Posterior cingulate gyrus (tissue), 11 donors: Measurements from ENCODE around the gene LRRC8C.
"Not testable (repeated sequence)": the region's sequence is repeated elsewhere in the genome, so short reads cannot be mapped to it uniquely, and the experiment has no call there.

Source experiments
- DNase-seq, 10 donors: peaks; one replicate each; pipeline versions ENCODE4 v3.0.0 to v3.0.0-alpha.2; 2020 to 2021; ENCODE audit warnings: mixed read lengths in 3 of 10
- intact Hi-C: fragments of 100-400 bp; cut with DNase I; formaldehyde crosslinking; loops from one replicate; pipeline ENCODE4 v1.15.1; 2023

LRRC8C gene

GRCh38 chr1:89698624-89699023 is 65.7 kb downstream of the LRRC8C start:
- DNase-seq, result no peak
- intact Hi-C loops, result loop anchor here (10.0 kb wide), 1 partner anchor 64 kb away; the partner anchor contains the start of gene LRRC8C

DNA sequence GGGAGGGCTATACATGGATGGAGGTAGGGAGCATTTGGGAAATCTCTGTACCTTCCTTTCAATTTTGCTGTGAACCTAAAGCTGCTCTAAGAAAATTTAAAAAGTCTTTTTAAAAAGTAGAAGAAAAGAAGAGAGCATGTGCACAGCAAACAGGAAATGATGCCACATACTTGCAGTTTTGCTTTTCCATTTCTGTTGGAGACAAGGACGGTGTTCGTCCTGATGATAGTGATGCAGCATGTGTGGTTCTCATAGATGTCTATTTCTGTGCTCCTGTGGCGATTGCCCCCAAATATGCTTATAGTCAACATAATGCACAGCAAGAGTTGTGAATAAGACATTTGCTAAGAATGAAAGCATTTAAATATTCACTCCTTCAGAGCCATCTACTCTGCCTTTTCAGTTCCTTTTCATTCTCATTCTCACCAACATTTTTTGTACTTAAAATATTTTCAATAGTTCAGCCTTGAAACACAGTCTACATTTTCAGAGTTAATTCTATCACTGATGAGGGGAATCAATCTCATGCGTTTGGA is 66.6 kb downstream of the LRRC8C start:
- DNase-seq, result no peak
- intact Hi-C loops, result loop anchor here (10.0 kb wide), 1 partner anchor 65 kb away; the partner anchor contains the start of gene LRRC8C

GRCh38 chr1:89701746-89702241 is 68.9 kb downstream of the LRRC8C start:
- intact Hi-C loops, result no loop called here
- no peak for DNase-seq

DNA sequence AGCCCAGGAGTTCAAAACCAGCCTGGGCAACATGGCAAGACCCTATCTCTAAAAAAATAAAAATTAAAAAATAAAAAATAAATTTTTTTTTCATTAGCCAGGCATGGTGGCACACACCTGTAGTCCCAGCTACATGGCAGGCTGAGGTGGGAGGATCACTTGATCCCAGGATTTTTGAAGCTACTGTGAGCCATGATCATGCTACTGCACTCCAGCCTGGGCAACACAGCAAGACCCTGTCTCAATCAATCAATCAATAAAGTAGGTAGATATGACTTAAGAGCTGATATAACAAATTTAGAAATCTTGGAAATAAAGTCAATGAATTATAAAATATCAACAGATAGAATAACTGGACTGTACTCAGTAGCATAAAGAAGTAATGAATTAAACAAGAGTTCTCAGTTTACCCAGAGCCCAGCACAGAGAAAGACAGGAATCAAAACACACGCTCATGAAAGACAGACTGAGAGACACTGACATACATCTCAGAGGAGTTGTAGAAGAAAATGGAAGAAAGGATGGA is 69.7 kb downstream of the LRRC8C start:
- intact Hi-C loops, result no loop called here
- no peak for DNase-seq

- DNase-seq, result no peak
- intact Hi-C loops, result no loop called here
Observed at GRCh38 chr1:89703469-89703868, 70.5 kb downstream of the LRRC8C start.

- intact Hi-C loops, result no loop called here
- DNase-seq, result no peak
Observed at GRCh38 chr1:89704014-89704413, 71.1 kb downstream of the LRRC8C start.

DNA sequence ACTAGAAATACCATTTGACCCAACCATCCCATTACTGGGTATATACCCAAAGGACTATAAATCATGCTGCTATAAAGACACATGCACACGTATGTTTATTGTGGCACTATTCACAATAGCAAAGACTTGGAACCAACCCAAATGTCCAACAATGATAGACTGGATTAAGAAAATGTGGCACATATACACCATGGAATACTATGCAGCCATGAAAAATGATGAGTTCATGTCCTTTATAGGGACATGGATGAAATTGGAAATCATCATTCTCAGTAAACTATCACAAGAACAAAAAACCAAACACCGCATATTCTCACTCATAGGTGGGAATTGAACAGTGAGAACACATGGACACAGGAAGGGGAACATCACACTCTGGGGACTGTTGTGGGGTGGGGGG is 72.0 kb downstream of the LRRC8C start:
- DNase-seq, intact Hi-C loops: not testable (repeated sequence)

DNA sequence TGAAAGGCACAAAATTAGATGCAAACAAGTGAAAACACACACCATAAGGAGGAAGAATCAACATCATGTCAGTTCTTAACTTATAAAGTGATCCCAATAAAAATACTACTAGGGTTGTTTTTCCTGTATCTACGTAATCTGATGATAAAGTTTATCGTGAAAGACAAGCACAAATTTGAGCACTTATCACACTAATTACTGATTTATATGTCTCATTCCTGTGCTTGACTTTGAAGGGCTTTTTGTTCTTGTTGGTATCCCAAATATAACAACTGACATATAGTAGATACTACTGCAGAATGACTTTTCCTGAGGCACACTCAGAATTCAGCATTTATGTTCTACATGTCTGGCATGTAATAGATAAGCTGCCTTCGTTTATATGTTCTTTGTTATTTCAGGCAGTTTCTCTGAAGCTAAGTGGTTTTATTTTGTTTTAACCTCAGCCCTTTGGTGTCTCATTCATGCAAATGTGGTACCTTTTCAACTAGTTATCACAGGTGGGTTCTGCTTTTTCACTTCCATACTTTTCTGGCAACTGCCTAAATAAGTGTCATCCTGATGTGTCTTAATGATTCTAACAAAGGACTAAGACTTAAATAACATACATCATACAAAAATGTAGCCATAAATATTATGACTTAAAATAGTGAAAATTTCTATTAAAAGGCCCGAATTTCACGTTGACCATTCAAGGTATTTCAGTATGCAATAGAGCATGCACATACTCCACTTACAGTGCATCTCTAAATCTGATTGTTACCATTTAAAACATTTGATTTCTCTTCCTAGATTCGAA is 73.2 kb downstream of the LRRC8C start:
- intact Hi-C loops, result no loop called here
- no peak for DNase-seq

DNA sequence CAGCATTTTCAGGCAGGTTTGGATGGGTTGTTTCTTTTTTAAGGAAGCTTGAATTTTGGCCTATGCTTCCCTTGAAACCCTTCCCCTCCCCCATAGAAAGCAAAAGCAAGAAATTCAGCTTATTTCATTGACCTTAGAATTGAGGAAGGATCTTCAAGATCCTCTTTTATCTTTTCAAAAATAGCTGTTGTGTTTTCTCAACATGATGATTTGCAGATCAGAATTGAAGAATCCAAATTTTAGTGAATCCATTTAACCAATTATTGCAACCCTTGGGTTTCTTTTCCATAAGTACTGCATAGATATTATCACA is 73.7 kb downstream of the LRRC8C start:
- intact Hi-C loops, result no loop called here
- DNase-seq, result no peak

DNA sequence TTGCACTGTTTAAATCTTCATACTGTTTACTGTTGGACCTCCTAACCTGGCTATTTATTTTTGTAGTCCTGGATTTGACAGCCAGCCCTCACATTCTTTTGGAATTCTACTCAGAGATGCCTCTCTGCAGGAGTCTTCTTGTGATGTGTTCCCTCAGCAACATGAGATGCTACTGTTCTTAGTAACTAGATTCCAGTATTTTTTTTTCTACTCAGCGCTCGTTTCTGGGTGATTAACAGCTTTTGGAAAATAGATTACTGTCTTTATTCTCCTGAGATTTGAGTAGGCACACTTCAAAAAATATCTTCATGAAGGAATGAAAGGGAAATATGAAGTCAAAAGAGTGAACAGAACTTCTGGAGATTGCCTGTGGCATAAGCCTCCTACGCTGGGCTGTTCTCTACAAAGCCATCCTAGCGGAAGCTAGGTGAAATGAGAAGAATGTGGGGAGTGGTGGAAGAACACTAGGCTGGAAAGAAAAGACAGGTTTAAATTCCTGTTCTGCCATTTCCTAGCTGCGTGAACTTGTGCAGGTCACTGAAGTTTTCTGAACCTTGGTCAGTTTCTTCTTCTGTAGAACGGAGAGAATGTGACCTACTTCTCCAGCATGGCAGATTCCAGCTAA is 75.9 kb downstream of the LRRC8C start:
- intact Hi-C loops, result no loop called here
- DNase-seq, result no peak

- no peak for DNase-seq
- intact Hi-C loops, result no loop called here
Observed at GRCh38 chr1:89710498-89711139, 77.7 kb downstream of the LRRC8C start.

DNA sequence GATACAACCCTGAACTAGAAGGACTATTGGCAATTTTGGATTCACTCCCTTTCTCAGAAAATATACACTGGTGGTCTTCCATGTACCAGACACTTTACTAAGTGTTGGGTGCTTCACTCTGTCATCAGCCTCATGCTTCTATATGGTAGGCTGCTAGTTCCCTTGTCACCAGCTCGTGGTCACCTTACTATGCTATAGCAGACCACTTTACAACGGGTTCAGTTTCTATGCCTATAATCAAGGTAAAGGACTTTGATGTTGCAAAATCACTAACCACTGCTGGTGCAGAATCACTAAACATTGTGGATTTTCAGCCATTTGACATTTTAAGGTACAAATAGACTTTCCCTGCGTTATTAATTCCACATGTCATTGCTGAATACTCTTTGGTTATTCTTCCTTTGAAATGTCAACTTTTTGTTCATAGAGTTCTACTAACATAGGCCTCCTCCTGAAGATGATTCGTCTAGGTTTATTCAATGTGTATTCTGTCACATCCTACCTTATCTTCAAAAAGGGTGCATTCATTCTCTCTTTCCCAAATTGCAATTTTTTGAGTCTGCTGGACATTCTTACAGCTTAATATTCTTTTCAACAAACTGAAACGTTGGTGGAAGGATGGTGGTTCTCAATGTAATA is 78.3 kb downstream of the LRRC8C start:
- intact Hi-C loops, result no loop called here
- DNase-seq, result no peak

GRCh38 chr1:89712420-89712819 is 79.5 kb downstream of the LRRC8C start:
- intact Hi-C loops, result no loop called here
- DNase-seq, result no peak

GRCh38 chr1:89715677-89716076 is 82.8 kb downstream of the LRRC8C start:
- no peak for DNase-seq
- intact Hi-C loops, result no loop called here

DNA sequence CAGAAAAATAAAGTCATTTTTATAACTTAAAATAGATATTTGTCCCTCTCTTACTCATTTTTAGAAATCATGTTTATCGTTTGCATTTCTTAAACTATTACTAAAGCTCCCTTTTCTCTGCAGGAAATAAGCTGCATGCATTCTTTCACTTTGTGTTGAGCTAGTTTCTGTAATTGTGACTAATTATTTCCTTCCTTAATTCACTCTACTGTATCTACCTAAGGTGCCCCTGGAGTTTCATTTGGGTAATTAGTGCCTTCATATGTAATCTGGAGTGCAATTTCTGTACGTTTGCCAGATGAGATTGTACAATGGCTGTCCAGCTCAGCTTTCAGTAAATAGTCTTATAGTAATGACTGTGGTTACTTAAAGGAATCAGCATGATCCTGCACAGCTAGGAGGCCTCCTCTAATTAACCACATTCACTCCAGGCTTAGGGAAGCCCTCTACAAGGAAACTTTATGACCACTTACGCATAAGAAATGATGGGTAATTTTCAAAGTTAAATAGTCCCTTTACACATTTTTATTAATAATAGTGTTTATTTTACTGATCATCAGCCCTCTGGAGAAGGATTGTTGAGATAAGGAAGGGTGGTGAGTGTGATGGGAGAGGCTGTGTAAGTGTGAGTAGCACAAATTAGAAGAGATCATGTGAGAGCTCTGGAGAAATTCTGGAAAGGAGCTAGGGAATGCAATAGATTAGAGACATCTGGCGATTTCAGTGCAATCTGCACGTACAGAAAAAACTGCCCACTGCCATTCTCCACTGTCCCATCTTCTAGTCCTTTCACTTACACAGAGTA is 86.8 kb downstream of the LRRC8C start:
- DNase-seq, result no peak

DNA sequence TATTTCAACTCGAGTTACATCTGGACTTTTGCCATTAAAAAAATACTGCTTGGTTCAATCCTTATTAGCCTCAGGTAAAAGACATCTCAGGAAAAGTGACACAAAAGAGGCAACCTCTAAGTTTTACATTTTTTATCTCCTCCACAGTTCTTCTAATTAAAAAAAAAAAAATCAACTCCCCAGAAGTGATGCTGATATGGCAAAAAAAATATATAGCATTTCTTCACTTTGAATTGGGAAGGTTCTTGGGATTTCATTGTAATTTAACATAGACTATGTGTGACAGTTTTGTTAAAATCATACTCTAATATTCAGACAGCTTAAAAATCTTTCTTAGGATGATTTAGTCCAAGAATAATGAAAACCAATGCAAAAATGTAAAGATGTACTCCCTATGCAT is 87.9 kb downstream of the LRRC8C start:
- intact Hi-C loops, result no loop called here
- no peak for DNase-seq

More for the DNA sequence above, 86.8 kb downstream of the LRRC8C start:
- intact Hi-C loops, result no loop called here

DNA sequence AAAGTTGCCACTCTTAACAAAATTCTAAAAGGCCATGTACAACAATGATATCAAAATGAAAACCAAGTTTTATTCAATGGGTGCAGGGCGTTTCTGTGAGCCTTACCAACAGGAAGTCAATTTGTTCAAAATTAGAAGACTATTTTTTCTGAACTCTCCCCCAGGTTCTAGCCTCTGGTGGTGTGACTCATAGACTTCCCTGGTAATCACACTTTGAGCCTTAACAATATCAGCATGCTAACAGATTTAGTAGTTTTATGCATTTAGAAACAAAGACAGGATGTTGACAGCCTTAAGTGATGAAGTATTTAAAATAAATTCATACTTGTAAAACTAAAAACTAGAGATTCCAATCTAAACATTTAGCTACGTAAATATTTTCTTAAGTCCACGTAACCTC is 88.4 kb downstream of the LRRC8C start:
- intact Hi-C loops, result no loop called here
- DNase-seq, result no peak

DNA sequence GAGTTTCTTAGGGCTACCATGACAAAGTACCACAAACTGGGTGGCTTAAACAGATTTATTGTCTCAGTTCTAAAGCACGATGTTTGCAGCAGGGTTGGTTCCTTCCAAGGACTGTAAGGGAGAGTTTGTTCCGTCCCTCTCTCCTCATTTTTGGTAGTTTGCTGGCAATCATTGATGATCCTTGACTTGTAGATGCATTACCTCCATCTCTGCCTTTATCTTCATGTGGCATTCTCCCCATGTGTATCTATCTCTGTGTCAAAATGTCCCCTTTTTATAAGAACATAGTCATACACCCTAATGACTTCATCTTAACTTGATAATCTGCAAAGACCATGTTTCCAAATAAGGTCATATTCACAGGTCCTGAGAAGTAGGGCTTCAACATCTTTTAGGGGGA is 90.2 kb downstream of the LRRC8C start:
- intact Hi-C loops, result no loop called here

DNA sequence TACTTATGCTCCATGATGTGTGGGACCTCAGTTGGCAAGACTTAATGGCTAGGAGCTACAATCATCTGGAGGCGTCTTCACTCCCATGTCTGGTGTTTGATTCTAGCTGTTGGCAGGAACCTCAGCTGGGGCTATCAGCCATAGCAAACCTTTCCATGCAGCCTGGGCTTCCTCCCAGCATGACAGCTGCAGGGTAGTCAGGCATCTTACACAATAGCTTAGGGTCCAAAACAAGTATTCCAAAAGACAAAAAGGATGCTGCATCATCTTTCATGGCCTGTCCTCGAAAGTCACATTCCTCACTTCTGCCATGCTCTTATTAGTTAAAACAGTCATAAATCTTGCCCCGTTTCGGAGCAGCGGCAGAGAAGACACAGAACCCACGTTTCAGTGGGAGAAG is 90.9 kb downstream of the LRRC8C start:
- peak in 7 of 10 donors; percentile 40 to 93 (median 66) for DNase-seq
- intact Hi-C loops, result no loop called here

More for the DNA sequence above, 90.2 kb downstream of the LRRC8C start:
- no peak for DNase-seq
